SHP77 treated with DMSO at 0.1 percent for 48 hours (cell line): ENCODE data around the gene PLPP6.
"Not testable (repeated sequence)": the region's sequence is repeated elsewhere in the genome, so short reads cannot be mapped to it uniquely, and the experiment has no call there.

ENCODE experiments used
- DNase-seq: peaks from one replicate; lab custom pipeline; 2025; lab: John Stamatoyannopoulos, UW

The PLPP6 gene

DNA sequence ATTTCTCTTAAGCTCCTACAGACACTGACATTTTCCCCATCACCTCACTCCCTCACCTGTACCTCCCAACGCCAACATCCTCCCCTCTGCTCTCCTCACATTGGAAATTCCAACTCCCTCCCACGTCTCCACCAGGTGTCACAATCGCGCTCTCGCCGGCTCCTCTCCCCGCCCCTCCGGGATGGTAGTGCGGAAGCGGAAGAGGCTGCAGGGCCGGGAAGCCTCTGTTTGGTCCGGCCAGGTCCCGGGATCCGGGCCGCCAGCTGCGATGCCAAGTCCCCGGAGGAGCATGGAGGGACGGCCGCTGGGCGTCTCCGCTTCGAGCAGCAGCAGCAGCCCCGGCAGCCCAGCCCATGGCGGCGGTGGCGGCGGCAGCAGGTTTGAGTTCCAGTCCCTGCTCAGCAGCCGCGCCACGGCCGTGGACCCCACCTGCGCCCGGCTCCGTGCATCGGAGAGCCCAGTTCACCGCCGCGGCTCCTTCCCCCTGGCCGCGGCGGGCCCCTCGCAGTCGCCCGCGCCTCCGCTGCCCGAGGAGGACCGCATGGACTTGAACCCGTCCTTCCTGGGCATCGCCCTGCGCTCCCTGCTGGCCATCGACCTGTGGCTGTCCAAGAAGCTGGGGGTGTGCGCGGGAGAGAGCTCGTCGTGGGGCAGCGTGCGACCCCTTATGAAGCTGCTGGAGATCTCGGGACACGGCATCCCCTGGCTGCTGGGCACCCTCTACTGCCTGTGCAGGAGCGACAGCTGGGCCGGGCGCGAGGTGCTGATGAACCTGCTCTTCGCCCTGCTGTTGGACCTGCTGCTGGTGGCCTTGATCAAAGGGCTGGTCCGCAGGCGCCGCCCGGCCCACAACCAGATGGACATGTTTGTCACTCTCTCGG is at the start of gene PLPP6:
TSS of gene PLPP6 (plus strand) at position 187 of the 881 bp plus-strand sequence. CDS start at position 269, 82 bp downstream.
- peak; percentile 6 for DNase-seq

DNA sequence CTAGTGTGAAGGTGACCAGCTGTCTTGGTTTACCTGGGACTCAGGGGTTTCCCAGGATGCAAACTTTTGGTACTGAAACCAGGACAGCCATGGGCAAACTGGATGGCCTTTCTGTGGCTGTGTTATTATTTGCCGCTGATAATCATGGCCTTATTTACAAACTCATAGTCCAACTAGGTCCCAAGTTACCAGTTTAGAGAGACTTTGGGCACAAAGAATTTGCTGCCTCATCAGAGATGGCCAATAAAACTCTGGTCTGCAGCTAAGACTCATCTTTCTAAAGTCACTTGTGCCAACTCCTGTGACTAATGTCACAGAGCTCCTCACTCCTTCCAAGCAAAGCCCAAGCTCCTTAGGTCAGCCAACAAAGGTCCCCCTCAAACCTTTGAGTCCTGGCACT is 47.5 kb upstream of the PLPP6 start:
- DNase-seq: no peak

DNA sequence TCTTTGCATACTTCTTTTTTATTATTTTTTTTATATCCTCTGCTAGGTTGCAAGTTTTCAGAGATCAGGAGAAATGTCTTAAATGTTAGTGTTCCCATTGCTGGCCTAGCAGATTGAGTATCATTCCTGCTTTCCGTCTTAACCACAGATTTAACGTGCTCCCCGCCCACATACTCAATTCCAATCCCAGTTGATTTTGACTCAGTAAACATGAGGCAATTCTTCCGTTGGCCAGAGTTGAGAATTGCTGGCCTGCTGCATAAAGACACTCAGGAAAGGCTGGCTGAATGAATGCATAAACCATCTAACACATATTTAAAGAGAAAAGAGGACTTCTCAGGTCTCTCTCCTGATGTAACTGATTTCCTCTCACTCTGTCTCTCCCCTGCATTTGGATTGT is 46.8 kb upstream of the PLPP6 start:
- no peak for DNase-seq

DNA sequence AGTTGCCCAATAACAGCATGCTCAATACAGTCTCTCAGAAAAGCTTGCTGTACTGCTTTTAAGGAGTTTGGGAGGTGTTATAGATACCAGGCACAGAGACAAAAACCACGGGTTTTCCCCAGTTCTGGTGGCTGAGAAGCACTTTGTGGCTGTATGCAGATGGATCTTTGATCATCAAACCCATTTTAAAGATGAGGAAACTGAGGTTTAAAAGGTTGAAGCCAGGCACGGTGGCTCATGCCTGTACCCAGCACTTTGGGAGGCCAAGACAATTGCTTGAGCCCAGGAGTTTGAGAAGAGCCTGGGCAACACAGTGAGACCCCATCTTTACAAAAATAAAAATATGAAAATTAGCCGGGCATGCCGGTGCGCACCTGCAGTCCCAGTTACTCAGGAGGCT is 46.3 kb upstream of the PLPP6 start:
- no peak for DNase-seq

DNA sequence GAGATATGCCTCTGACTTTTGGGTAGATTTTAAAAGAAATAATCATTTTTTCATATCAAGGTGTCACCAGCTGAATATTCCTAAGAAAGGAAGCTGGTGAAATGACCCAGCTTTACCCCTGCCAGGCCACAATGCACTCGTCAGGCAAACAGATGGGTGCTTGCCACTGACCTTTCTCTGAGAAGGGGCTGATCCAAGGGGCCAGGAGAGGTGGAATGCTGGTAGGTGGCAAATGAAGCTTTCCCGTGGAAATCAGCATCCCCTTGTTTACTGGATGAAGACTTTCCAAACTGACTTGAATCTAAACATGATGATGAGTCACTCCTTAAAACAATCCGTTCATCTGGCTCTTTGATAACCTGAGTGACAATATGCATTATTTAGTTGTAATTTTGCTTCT is 44.3 kb upstream of the PLPP6 start:
- no peak for DNase-seq

DNA sequence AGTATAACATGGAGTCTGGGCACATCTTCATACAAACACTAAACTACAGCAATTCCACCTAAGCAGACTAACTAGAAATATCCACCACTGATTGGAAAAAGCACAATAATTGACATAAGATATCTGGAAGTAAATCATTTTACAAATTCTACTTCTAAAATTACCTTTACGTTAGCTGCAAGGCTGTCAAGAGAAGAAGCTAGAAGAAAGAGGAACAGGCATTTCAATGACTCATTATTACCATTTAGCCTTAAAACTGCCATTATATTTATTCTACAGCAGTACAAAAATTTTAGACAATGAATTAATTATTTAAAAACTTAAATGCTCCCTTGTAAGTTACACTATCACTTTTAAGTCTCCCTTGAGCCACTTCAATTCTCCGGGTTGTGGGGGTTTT is 43.4 kb upstream of the PLPP6 start:
- DNase-seq: no peak

DNA sequence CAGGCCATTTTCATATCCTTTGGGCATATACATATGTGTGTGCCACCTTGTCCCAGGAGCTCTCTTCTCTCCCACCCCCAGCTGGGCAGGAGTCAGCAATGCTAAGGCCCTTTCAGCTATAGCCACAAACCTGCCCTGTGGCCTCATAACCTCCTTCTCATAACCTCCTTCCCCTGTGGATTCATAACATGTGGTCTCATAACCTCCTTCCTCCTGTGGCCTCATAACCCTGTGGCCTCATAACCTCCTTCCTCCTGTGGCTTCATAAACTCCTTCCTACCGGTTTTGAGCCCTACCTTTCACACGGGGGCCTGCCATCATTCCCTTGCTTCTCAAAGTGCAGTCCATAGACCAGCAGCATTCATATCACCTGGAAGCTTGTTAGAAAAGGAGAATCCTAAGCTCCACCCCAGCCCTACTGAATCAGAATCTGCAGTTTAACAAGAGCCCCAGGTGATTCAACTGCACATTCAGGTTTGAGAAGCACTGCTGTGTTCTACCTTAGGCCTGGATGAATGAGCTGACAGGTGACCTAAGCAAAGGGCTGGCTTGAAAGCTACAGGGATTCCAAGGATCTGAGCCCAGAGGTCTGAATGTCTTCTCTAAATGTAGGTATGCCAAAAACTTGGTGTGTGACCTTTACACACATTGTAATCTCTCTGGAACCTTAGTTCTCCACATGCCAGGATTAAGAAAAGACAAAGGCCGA is 41.9 kb upstream of the PLPP6 start:
- no peak for DNase-seq

DNA sequence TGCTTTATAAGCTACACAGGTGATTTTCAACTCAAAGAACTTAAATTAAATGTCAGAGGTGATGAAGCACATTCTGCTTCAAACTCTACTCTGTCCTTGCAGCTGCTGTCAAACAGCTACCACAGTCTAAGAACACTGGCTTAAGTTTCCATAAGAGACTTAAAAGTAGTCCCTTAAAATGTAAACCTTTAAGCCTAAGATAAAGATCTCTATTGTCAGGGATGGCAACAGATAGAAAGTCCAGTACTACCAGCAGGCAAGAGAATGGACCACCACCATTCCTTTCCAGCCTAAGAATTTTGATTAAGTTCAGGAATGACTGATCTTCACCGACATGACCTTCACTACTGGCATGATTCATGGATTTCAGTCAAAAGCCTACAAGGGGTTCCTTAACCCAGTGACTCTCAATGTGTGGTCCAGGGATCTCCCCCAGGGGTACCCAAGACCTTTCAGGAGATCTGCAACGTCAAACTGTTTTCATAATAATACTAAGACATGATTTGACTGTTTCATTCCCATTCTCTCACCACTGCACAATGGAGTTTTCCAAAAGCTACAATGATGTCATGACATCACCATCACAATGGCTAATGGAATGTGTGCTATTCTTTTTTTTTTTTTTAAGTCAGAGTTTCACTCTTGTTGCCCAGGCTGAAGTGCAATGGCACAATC is 41.1 kb upstream of the PLPP6 start:
- no peak for DNase-seq

DNA sequence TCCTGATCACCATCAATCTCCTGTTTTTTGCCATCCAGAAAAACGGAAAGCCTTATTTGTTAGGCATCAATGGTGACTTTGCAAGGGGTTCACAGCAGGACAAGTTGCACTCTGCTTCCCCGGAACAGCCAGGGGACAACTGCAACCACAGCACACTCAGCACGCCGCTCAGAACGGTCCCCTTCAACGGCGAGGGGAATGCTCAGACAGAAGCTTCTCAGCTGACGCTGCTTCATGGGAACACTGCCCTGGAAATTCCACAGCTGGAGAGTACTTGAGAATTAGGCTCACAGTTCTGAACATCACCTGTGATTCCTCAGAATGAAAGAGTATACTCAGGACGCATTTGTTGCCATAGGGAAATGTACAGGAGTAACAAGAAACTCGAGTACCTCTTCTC is 40.1 kb upstream of the PLPP6 start:
- DNase-seq: no peak

DNA sequence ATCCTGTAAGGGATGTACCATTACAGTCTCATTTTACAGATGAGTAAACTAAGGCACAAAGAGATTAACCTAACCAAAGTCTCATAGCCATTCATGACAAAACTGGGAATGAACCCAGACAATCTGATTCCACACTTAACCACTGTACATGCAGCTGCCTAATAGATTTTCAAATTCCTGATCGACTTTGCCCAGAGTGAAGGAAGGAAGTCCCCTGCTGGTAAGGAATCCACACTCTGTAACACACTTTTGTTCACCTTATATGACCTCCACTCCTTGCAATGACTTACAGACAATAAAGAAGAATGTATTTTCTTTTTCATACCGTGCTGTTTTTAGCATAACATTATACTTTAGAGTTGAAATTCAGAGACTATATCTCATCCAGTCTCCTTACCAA is 31.3 kb upstream of the PLPP6 start:
- DNase-seq: no peak

DNA sequence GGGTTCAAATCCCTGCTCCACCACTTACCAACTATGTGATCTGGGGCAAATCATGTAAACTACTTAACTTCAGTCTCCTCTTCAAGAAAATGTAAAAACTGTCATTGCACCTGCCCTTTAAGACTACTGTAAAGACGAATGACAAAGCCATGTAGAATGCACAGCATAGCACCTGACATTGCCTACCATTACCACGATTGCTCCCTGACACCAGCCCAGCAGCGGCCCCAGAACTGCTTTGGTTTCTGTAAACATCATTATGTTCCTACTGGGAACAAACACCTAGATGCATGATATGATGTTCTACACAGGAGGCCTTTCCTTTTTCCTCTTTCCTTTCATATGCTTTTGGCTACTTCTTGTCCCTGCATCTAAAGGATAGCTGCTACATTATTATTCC is 23.1 kb upstream of the PLPP6 start:
- no peak for DNase-seq

DNA sequence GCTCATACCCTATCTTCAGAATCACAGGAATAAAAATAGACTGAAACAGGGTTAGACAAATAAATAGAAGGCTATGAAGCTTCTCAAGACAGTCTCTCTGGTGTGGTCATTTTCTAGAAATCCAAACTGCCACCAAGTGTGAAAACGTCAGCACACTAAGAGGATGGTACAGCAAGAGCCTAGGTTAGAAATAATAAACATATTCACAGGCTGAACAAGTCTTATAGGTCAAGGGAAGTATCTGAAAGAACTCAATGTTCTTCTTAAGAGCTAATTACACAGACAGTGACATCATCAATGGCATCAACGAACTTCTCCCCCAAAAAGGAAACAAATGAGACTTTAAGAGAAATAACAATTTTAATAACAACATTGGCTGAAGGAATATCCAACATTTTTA is 22.7 kb upstream of the PLPP6 start:
- no peak for DNase-seq

DNA sequence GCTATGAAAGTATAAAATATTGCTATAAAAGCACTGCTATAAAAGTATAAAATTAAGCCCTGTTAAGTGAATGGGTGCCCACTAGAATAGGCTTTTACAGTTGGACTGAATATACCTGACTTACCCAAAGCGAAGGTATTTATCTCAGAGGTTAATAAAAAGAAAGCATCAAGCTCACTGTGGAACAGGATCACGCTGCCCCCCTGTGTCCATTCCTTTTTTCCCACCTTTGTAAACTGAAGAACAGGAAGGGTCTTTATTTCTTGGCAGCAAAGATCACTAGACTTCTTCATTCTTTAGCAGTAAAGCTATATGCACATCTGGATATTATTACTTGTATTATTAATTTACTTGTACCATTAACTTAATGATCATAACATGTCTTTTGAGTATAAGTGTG is 22.1 kb upstream of the PLPP6 start:
- no peak for DNase-seq

DNA sequence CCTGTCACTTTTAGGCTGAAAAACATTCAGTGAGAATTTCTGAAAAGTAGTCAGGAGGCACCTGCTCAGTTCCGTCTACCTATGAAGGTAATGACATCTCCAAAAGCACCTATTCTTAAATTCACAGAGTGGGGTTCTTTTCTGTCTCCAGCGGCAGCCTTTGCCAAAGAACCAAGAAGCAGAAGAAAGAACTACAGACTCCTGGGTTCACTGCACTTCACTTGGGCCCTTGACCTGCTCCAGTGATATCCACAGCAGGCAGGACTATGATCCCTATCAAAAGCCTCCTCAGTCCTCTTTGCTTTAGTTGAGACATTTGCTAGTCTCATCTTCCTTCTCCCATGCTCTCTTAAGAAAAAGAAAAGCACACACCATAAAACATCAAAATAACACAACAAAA is 19.7 kb upstream of the PLPP6 start:
- DNase-seq: no peak

DNA sequence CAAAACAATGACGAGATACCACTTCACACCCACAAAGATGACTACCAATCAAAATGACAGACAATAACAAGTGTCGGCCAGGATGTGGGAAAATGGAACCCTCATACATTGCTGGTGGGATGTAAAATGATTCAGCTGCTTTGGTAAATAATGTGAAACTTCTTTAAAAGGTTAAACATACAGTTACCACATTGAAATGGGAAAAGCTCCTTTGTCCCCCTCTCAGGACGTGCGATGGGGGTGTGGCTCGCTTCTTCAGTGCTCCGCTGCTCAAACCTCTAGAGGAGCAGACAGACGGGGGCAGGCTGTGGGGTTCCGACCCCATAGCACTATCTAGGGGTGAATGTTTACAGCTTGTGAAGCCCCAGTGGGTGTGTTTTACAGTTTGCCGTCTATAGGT is 8.0 kb upstream of the PLPP6 start:
- no peak for DNase-seq

DNA sequence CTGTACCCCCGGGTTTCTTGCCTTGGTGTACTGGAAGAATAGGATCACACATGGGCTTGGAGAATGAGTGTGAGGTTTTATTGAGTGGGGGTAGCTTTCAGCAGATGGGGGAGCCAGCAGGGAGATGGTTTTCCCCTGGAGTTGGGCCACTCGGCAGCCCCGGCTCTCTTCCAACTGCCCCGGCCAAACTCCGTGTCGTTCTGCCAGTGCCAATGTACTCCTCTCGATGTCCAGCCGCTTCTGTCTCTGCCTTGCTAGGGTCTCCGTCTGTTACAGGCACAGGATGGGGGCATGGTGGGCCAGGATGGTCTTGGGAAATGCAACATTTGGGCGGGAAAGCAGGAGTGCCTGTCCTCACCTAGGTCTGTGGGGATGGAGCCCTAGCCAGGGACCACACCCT is 7.6 kb upstream of the PLPP6 start:
- DNase-seq: no peak

DNA sequence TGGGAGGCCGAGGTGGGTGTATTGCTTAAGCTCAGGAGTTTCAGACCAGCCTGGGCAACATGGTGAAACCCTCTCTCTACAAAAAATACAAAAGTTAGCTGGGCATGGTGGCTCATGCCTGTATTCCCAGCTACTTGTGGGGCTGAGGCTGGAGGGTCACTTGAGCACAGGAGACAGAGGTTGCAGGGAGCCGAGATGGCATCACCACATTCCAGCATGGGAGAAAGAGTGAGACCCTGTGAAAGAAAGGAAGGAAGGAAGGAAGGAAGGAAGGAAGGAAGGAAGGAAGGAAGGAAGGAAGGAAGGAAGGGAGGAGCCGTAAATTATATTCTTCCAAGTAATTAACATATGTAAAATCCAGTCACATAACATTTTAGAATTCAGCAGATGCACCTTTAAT is 5.9 kb upstream of the PLPP6 start:
- DNase-seq: not testable (repeated sequence)

DNA sequence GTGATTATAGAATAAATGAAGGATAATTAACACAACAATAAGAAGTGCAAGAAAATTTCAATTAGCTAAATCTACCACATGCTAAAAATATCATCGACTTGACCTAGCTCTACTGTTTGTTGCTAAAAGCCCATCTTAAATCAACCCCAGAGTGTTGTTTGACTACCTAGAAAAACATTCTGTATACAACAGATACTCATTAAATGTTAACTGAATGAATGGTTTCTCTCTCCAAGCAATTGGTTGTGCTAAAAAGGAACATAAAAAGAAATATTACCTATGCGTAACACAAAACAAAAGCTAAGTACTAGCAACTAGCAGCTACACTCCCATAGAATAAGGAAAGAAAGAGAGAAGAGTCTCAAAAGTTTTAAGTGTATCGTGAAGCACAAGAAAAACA is 5.5 kb upstream of the PLPP6 start:
- no peak for DNase-seq

DNA sequence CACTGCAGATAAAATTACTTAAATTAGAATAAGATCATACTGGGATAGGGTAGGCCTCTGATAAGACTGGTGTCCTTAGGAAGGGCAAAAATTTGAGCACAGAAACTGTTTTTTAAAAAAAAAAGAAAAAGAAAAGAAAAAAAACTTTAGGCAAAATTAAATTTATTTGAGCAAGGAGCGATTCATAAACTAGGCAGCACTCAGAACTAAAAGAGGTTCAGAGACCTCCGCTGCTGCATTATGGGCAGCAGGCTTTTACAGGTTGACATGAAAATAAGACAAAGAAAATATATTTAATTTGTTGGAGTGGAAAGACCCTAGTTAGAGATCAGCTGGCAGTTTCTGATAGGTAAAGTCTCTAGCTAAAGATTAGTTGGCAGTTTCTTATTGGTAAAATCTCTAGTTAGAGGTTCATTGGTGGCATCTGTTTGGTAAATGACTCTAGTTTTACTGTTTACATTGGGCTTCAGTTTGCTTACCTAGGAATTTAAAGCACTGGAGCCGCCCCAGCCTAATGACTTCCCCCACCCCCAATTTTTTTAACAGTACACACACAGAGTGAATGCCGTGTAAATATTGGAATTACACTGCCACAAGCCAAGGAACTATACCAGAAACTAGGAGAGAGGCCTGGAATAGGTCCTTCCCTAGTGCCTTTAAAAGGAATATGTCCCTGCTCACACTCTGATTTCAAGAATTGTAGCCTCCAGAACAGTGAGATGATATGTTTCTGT is 4.5 kb upstream of the PLPP6 start:
- DNase-seq: no peak

DNA sequence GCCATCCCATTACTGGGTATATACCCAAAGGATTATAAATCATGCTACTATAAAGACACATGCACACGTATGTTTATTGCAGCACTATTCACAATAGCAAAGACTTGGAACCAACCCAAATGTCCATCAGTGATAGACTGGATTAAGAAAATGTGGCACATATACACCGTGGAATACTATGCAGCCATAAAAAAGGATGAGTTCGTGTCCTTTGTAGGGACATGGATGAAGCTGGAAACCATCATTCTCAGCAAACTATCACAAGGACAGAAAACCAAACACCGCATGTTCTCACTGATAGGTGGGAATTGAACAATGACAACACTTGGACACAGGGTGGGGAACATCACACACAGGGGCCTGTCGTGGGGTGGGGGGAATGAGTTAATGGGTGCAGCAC is 1.4 kb upstream of the PLPP6 start:
- not testable (repeated sequence) for DNase-seq

DNA sequence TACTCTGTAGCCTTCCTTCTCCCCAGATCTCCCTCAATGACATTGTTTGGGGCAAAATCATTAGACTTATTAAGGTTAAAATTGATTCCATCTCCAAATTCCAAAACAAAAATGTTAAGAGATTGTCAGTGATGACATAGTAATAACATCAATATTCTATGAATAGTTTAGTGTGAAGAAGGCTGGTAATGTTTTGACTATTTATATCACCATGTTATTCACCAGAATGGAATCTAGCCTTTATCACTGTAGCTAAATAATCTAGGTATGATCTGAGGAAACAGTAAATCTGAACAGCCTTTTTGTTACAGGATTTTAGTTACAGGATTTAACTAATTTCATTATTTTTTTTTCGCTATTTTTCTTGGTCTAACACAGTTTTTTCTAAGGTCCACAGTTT is 929 bp upstream of the PLPP6 start:
- DNase-seq: no peak

DNA sequence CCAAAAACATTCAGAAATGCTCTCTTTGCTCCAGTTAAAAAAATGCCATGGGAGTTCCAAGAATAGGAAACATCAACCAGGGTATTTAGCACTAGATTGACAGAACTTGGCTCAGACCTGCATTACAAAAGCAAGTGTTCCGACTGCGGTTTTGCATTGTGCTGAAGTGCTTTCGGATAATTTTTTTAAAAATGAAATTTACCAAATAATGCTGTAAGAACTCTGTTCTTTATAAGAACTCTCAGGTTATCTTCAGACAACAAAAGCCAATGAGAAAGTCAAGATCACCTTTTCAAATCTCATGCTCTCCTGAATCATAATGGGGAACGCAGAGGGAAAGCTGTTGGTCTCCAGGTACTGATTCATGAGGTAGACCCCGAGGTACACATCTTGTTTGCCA is 483 bp upstream of the PLPP6 start:
- no peak for DNase-seq
